Ishikawa (cell line): ENCODE data around the gene ZFX.

Experiments used
- CEBPB ChIP-seq: IDR thresholded peaks from 2 replicates; pipeline ENCODE4 v1.6.1; 2012
- CREB1 ChIP-seq: IDR thresholded peaks from 2 replicates; pipeline ENCODE4 v1.6.1; 2012; ENCODE audit warnings: low read depth
- EGR1 ChIP-seq: IDR thresholded peaks from 2 replicates; pipeline ENCODE4 v1.6.1; 2012
- EP300 ChIP-seq: IDR thresholded peaks from 2 replicates; pipeline ENCODE4 v1.6.1; 2012; ENCODE audit warnings: borderline replicate concordance
- FOXM1 ChIP-seq: IDR thresholded peaks from 2 replicates; pipeline ENCODE4 v1.6.1; 2012; ENCODE audit warnings: low read depth, borderline replicate concordance
- MAX ChIP-seq: IDR thresholded peaks from 2 replicates; pipeline ENCODE4 v1.6.1; 2012
- NFIC ChIP-seq: IDR thresholded peaks from 2 replicates; pipeline ENCODE4 v1.6.1; 2012
- RAD21 ChIP-seq: IDR thresholded peaks from 2 replicates; pipeline ENCODE4 v1.6.1; 2012; ENCODE audit warnings: low read depth
- REST ChIP-seq: IDR thresholded peaks from 2 replicates; pipeline ENCODE4 v1.6.1; 2012; ENCODE audit warnings: low read depth, mild to moderate bottlenecking
- TAF1 ChIP-seq: IDR thresholded peaks from 2 replicates; pipeline ENCODE4 v1.6.1; 2012; ENCODE audit warnings: low read depth, mild to moderate bottlenecking
- TCF12 ChIP-seq: IDR thresholded peaks from 2 replicates; pipeline ENCODE4 v1.6.1; 2012; ENCODE audit warnings: low read depth
- TEAD4 ChIP-seq: IDR thresholded peaks from 2 replicates; pipeline ENCODE4 v1.6.1; 2012
- USF1 ChIP-seq: IDR thresholded peaks from 2 replicates; pipeline ENCODE4 v1.6.1; 2012
- YY1 ChIP-seq: IDR thresholded peaks from 2 replicates; pipeline ENCODE4 v1.6.1; 2012; ENCODE audit warnings: low read depth
- ZBTB7A ChIP-seq: IDR thresholded peaks from 2 replicates; pipeline ENCODE4 v1.6.1; 2012; ENCODE audit warnings: low read depth

ZFX gene

GRCh38 chrX:24215272-24215671, 65.7 kb downstream of the ZFX start:
- TF ChIP-seq YY1, result no peak
- no peak for TF ChIP-seq TAF1
- no peak for TF ChIP-seq EP300
- no peak for TF ChIP-seq NFIC

GRCh38 chrX:24216037-24216436, 66.5 kb downstream of the ZFX start:
- TF ChIP-seq TEAD4 (no peak), FOXM1 (no peak), EGR1 (no peak), RAD21 (no peak), ZBTB7A (no peak), TCF12 (no peak), YY1 (no peak), MAX (no peak), NFIC (no peak), USF1 (no peak), CREB1 (no peak), REST (no peak), CEBPB (no peak), TAF1 (no peak), EP300 (no peak)

GRCh38 chrX:24216827-24217226, 67.3 kb downstream of the ZFX start:
- TF ChIP-seq FOXM1, result no peak
- TF ChIP-seq RAD21, result no peak
- TF ChIP-seq TAF1, result no peak
- no peak for TF ChIP-seq CEBPB
- TF ChIP-seq MAX, result no peak
- TF ChIP-seq ZBTB7A, result no peak
- TF ChIP-seq REST, result no peak
- TF ChIP-seq TEAD4, result no peak
- TF ChIP-seq EP300, result no peak
- no peak for TF ChIP-seq TCF12
- no peak for TF ChIP-seq USF1
- no peak for TF ChIP-seq YY1
- no peak for TF ChIP-seq NFIC

- TF ChIP-seq EGR1 (no peak), REST (no peak), CREB1 (no peak), TAF1 (no peak), RAD21 (no peak), CEBPB (no peak), USF1 (no peak), NFIC (no peak), YY1 (no peak), ZBTB7A (no peak), EP300 (no peak), FOXM1 (no peak)
Observed at GRCh38 chrX:24219320-24219719, 69.8 kb downstream of the ZFX start.
